ENCODE data around the gene FHOD3.

Gene FHOD3

DNA sequence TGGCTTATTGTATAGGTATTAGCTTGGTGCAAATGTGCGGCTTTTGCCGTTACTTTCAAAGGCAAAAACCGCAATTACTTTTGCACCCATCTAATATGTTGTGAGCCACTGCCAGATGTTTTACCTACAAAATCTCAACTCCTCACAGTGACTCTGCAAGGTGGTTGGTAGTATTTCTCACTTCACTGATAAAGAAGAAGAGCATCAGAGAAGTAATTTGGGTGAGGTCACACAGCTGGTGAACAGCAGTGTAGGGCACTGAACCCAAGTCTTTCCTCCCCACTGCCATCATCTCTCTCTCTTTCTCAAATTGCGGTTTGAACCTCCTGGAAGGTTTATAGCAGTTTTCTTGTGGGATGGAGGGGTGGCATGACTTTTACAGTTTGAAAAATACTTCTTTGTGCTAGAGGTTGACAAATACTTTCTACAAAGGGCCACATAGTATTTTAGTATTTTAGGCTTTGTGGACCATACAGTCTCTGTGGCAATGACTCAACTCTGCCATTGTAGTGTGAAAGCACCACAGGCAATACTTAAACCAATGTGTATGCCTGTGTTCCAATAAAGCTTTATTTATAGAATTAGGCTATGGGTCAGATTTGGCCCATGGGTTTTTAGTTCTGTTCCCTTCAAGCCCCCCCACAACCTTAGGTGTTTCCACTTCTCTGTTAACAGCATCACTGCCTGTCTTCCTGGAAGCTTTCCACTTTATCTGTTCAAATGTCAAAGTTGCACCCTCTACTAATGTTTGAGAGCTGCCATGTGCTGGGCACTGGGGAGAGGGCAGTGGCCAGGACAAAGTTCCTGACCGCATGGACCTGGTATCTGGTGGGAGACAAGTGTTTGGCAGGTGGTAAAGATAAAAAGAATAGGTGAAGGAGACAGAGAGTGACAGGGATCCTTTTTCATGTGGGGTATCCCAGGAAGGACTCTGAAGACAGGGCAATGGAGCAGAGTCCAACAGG, 30.1 kb downstream of the FHOD3 start:
- Histone ChIP-seq H3K27ac (ENCODE audit: extremely low read depth, low read depth, low read length) (no peak overlapping the region), H3K4me3 (ENCODE audit: low read depth, low read length) (no peak overlapping the region), H3K9me3 (ENCODE audit: control insufficient read depth, insufficient read depth, low read depth, low read length) (no peaks in the 10 kb centered on the region), H3K4me1 (ENCODE audit: control insufficient read depth, insufficient read depth, low read length) (no peaks in the 10 kb centered on the region), H3K36me3 (ENCODE audit: control insufficient read depth in 2 of 2, insufficient read depth in 1 of 2, low read length in 2 of 2) (no peaks in the 10 kb centered on the region)
- TF ChIP-seq ZNF169 (tag by site-specific recombination; IDR thresholded peaks at IDR 0.05): no peak
- TF ChIP-seq WT1 (tag by site-specific recombination; IDR thresholded peaks at IDR 0.05): no peak
- TF ChIP-seq KLF16 (tag by site-specific recombination; IDR thresholded peaks at IDR 0.05): no peak
- no peak for TF ChIP-seq MYNN (tag by site-specific recombination; IDR thresholded peaks at IDR 0.05; ENCODE audit: borderline replicate concordance)
- no peak for TF ChIP-seq INSM2 (tag by site-specific recombination; IDR thresholded peaks at IDR 0.05)
- no peak for TF ChIP-seq ZNF768 (tag by site-specific recombination; IDR thresholded peaks at IDR 0.05)
- no peak for TF ChIP-seq ZNF223 (tag by site-specific recombination; IDR thresholded peaks at IDR 0.05)
- TF ChIP-seq ZBTB48 (tag by site-specific recombination; IDR thresholded peaks at IDR 0.05): no peak
- TF ChIP-seq ZBTB7A (tag by site-specific recombination; IDR thresholded peaks at IDR 0.05; ENCODE audit: low read depth): no peak
- TF ChIP-seq OVOL3 (tag by site-specific recombination; IDR thresholded peaks at IDR 0.05): no peak
- no peak for TF ChIP-seq ZNF248 (tag by site-specific recombination; IDR thresholded peaks at IDR 0.05)
- CTCF ChIA-PET: no interaction called here
- POLR2A ChIA-PET: no interaction called here

DNA sequence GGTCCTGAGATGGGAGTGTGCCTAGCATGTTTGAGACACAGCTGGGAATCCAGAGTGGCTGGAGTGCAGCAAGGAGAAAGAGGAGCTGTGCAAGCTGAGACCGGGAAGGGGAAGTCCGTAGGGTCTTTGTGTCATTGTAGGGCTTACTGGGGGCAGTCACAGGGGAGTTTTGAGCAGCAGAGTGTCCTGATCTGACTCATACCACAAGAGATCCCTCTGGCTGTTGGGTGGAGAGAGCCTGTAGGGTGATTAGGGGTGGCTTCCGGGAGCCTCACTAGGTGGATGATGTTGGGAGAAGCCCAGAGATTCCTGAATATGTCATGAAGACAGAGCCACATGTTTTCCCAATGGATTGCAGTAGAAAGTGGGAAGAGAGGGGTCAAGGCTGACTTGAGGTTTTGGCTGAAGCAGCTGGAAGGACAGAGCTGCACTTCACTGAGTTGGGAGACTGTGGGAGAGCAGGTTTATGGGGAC, 30.9 kb downstream of the FHOD3 start:
- Histone ChIP-seq H3K4me1 (ENCODE audit: control insufficient read depth, insufficient read depth, low read length) (no peaks in the 10 kb centered on the region), H3K27ac (ENCODE audit: extremely low read depth, low read depth, low read length) (no peak overlapping the region), H3K4me3 (ENCODE audit: low read depth, low read length) (no peak overlapping the region), H3K36me3 (ENCODE audit: control insufficient read depth in 2 of 2, insufficient read depth in 1 of 2, low read length in 2 of 2) (no peaks in the 10 kb centered on the region), H3K9me3 (ENCODE audit: control insufficient read depth, insufficient read depth, low read depth, low read length) (no peaks in the 10 kb centered on the region)
- POLR2A ChIA-PET: no interaction called here
- TF ChIP-seq, protein P1, sequence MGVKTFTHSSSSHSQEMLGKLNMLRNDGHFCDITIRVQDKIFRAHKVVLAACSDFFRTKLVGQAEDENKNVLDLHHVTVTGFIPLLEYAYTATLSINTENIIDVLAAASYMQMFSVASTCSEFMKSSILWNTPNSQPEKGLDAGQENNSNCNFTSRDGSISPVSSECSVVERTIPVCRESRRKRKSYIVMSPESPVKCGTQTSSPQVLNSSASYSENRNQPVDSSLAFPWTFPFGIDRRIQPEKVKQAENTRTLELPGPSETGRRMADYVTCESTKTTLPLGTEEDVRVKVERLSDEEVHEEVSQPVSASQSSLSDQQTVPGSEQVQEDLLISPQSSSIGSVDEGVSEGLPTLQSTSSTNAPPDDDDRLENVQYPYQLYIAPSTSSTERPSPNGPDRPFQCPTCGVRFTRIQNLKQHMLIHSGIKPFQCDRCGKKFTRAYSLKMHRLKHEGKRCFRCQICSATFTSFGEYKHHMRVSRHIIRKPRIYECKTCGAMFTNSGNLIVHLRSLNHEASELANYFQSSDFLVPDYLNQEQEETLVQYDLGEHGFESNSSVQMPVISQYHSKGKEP (tag by site-specific recombination; IDR thresholded peaks at IDR 0.05): no peak
- TF ChIP-seq ZEB2 (tag by site-specific recombination; IDR thresholded peaks at IDR 0.05) (no peak), ZNF623 (tag by site-specific recombination; IDR thresholded peaks at IDR 0.05) (no peak), TRIM28 (IDR thresholded peaks at IDR 0.05; ENCODE audit: borderline replicate concordance, low read length) (no peak), ZNF133 (tag by site-specific recombination; IDR thresholded peaks at IDR 0.05) (no peak), ZNF354C (tag by site-specific recombination; IDR thresholded peaks at IDR 0.05; ENCODE audit: borderline replicate concordance, low read depth) (no peak)
- TF ChIP-seq, protein P2, sequence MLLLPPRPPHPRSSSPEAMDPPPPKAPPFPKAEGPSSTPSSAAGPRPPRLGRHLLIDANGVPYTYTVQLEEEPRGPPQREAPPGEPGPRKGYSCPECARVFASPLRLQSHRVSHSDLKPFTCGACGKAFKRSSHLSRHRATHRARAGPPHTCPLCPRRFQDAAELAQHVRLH (tag by site-specific recombination; IDR thresholded peaks at IDR 0.05): no peak
- CTCF ChIA-PET: interaction anchor here (0.7 kb wide), 1 partner anchor 178 kb away, joined by 3 read pairs; no protein-coding TSS in a partner anchor

DNA sequence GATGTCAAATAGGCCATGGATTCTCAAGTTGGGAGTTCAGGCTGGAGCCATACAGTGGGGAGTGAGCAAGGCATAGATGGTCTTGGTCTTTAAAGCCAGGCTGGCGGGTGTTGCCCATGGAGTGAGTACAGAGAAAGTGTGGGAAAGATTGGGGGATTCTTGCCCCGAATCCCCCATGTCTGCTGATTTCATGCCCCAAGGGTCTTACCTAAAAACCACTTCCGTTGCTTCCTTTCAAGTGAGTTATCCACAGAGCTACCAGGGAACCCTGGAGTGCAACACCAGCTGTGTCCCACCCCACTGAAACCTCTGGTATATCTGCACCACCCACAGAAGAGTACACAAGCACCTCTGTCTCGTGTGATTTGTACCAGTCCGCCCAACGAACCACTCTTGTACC, 31.4 kb downstream of the FHOD3 start:
- Histone ChIP-seq H3K4me1 (ENCODE audit: control insufficient read depth, insufficient read depth, low read length) (no peaks in the 10 kb centered on the region), H3K9me3 (ENCODE audit: control insufficient read depth, insufficient read depth, low read depth, low read length) (no peaks in the 10 kb centered on the region), H3K4me3 (ENCODE audit: low read depth, low read length) (no peak overlapping the region), H3K27ac (ENCODE audit: extremely low read depth, low read depth, low read length) (no peak overlapping the region), H3K36me3 (ENCODE audit: control insufficient read depth in 2 of 2, insufficient read depth in 1 of 2, low read length in 2 of 2) (no peaks in the 10 kb centered on the region)
- ChIA-PET POLR2A (no interaction called here), CTCF (interaction anchor here (0.7 kb wide), 1 partner anchor 177 kb away, joined by 3 read pairs; no protein-coding TSS in a partner anchor)
- TF ChIP-seq ZNF292 (tag by site-specific recombination; IDR thresholded peaks at IDR 0.05; ENCODE audit: borderline replicate concordance, low read depth): no peak
- TF ChIP-seq, protein P3, sequence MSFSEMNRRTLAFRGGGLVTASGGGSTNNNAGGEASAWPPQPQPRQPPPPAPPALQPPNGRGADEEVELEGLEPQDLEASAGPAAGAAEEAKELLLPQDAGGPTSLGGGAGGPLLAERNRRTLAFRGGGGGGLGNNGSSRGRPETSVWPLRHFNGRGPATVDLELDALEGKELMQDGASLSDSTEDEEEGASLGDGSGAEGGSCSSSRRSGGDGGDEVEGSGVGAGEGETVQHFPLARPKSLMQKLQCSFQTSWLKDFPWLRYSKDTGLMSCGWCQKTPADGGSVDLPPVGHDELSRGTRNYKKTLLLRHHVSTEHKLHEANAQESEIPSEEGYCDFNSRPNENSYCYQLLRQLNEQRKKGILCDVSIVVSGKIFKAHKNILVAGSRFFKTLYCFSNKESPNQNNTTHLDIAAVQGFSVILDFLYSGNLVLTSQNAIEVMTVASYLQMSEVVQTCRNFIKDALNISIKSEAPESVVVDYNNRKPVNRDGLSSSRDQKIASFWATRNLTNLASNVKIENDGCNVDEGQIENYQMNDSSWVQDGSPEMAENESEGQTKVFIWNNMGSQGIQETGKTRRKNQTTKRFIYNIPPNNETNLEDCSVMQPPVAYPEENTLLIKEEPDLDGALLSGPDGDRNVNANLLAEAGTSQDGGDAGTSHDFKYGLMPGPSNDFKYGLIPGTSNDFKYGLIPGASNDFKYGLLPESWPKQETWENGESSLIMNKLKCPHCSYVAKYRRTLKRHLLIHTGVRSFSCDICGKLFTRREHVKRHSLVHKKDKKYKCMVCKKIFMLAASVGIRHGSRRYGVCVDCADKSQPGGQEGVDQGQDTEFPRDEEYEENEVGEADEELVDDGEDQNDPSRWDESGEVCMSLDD (tag by site-specific recombination; IDR thresholded peaks at IDR 0.05): no peak
- no peak for TF ChIP-seq ZNF621 (tag by site-specific recombination; IDR thresholded peaks at IDR 0.05)
- no peak for TF ChIP-seq ZNF658 (tag by site-specific recombination; IDR thresholded peaks at IDR 0.05)
- no peak for TF ChIP-seq ZNF626 (tag by site-specific recombination; IDR thresholded peaks at IDR 0.05)
- TF ChIP-seq ZNF24 (tag by site-specific recombination; IDR thresholded peaks at IDR 0.05): no peak
- no peak for TF ChIP-seq ZNF510 (tag by site-specific recombination; IDR thresholded peaks at IDR 0.05; ENCODE audit: insufficient replicate concordance)
- TF ChIP-seq SP3 (tag by site-specific recombination; IDR thresholded peaks at IDR 0.05): no peak
- no peak for TF ChIP-seq GLIS1 (tag by site-specific recombination; IDR thresholded peaks at IDR 0.05)
